ENCODE data around the gene DMD. TPM values are rescaled to one million over a fixed set of nuclear protein-coding genes. Genes with fewer than 3 reads are reported as not detected.

Gene DMD
- total RNA-seq, 1 donor from 2014 or later = 1.7 TPM

DNA sequence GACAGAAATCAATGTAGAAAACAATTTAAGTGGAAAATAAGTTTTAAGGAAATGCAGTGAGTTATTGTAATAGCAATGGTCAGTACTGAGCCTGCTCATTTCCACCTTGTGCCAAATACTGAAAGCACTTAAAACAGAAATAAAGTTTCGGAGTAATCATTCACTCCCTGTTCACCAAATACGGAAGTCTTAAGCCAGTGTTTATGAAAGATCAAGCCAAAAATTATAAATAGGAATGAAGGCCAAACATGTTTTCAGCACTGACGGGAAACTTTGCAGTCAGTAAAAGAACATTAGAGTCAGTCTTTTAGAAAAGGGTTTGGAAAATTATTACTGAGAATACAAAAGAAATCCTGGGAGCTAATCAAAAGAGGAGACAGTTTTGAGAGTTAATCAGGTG, 178.6 kb downstream of the DMD start:
- Mint-ChIP-seq H3K36me3 (ENCODE audit: unreplicated experiment) (no peaks in the 10 kb centered on the region), H3K27ac (ENCODE audit: unreplicated experiment) (no peak overlapping the region), H3K4me3 (ENCODE audit: unreplicated experiment) (no peak overlapping the region), H3K27me3 (ENCODE audit: unreplicated experiment) (peaks cover 2% of the 10 kb centered on the region), H3K4me1 (ENCODE audit: low read depth, unreplicated experiment) (no peaks in the 10 kb centered on the region), H3K9me3 (ENCODE audit: unreplicated experiment) (no peaks in the 10 kb centered on the region)
- TF ChIP-seq, protein P1, sequence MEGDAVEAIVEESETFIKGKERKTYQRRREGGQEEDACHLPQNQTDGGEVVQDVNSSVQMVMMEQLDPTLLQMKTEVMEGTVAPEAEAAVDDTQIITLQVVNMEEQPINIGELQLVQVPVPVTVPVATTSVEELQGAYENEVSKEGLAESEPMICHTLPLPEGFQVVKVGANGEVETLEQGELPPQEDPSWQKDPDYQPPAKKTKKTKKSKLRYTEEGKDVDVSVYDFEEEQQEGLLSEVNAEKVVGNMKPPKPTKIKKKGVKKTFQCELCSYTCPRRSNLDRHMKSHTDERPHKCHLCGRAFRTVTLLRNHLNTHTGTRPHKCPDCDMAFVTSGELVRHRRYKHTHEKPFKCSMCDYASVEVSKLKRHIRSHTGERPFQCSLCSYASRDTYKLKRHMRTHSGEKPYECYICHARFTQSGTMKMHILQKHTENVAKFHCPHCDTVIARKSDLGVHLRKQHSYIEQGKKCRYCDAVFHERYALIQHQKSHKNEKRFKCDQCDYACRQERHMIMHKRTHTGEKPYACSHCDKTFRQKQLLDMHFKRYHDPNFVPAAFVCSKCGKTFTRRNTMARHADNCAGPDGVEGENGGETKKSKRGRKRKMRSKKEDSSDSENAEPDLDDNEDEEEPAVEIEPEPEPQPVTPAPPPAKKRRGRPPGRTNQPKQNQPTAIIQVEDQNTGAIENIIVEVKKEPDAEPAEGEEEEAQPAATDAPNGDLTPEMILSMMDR (IDR thresholded peaks at IDR 0.05; ENCODE audit: partially characterized antibody, unreplicated experiment) = no peak
- DNase-seq = no peak

DNA sequence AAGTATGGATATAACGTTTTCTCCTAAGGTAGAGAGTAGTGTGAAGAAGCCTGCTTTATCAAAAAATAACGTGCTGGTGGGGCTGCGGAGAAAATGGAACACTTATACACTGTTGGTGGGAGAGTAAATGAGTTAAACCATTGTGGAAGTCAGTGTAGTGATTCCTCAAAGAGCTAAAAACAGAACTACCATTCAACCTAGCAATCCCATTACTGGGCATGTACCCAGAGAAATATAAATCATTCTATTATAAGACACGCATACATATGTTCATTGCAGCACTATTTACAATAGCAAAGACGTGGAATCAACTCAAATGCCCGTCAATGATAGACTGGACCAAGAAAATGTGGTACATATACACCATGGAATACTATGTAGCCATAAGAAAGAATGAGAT, 196.4 kb downstream of the DMD start:
- Mint-ChIP-seq H3K4me3 (ENCODE audit: unreplicated experiment) (no peak overlapping the region), H3K4me1 (ENCODE audit: low read depth, unreplicated experiment) (no peaks in the 10 kb centered on the region), H3K27me3 (ENCODE audit: unreplicated experiment) (no peaks in the 10 kb centered on the region), H3K36me3 (ENCODE audit: unreplicated experiment) (no peaks in the 10 kb centered on the region), H3K27ac (ENCODE audit: unreplicated experiment) (no peak overlapping the region), H3K9me3 (ENCODE audit: unreplicated experiment) (no peaks in the 10 kb centered on the region)
- TF ChIP-seq, protein P1 (IDR thresholded peaks at IDR 0.05; ENCODE audit: partially characterized antibody, unreplicated experiment) = no peak
- DNase-seq = no peak

GRCh38 chrX:33014086-33014485, 197.3 kb downstream of the DMD start:
- H3K4me3 Mint-ChIP-seq (ENCODE audit: unreplicated experiment) = no peak overlapping the region

DNA sequence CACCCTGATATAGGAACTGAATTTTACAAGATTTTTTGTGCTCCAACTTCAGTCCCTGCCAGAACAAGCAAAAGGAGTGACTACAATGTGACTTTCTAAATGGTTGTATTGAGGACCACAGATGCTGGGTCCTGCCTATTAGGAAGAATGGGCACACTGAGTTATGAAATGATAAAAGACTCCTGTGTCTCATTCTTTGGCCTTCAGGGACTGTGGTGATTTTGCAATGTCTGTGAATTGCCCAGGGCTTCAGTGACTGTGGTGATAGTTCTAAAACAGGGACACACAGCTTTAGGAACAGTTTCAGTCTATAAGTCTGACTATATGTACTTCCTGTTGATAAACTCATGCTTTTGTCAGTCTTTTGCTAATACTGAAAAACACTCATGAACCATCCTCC, 210.2 kb downstream of the DMD start:
- TF ChIP-seq, protein P1 (IDR thresholded peaks at IDR 0.05; ENCODE audit: partially characterized antibody, unreplicated experiment) = no peak
- H3K27me3 Mint-ChIP-seq (ENCODE audit: unreplicated experiment) = no peaks in the 10 kb centered on the region
- H3K4me3 Mint-ChIP-seq (ENCODE audit: unreplicated experiment) = no peak overlapping the region
- H3K4me1 Mint-ChIP-seq (ENCODE audit: low read depth, unreplicated experiment) = no peaks in the 10 kb centered on the region
- H3K9me3 Mint-ChIP-seq (ENCODE audit: unreplicated experiment) = no peaks in the 10 kb centered on the region
- DNase-seq = no peak
- no peak overlapping the region for H3K27ac Mint-ChIP-seq (ENCODE audit: unreplicated experiment)
- H3K36me3 Mint-ChIP-seq (ENCODE audit: unreplicated experiment) = no peaks in the 10 kb centered on the region

More at GRCh38 chrX:33014086-33014485, 197.3 kb downstream of the DMD start:
- Mint-ChIP-seq H3K9me3 (ENCODE audit: unreplicated experiment) (no peaks in the 10 kb centered on the region), H3K27ac (ENCODE audit: unreplicated experiment) (no peak overlapping the region), H3K4me1 (ENCODE audit: low read depth, unreplicated experiment) (no peaks in the 10 kb centered on the region), H3K36me3 (ENCODE audit: unreplicated experiment) (no peaks in the 10 kb centered on the region), H3K27me3 (ENCODE audit: unreplicated experiment) (no peaks in the 10 kb centered on the region)
- DNase-seq = no peak
- TF ChIP-seq, protein P1 (IDR thresholded peaks at IDR 0.05; ENCODE audit: partially characterized antibody, unreplicated experiment) = no peak

- Mint-ChIP-seq H3K27me3 (ENCODE audit: unreplicated experiment) (no peaks in the 10 kb centered on the region), H3K36me3 (ENCODE audit: unreplicated experiment) (no peaks in the 10 kb centered on the region), H3K4me1 (ENCODE audit: low read depth, unreplicated experiment) (no peaks in the 10 kb centered on the region), H3K27ac (ENCODE audit: unreplicated experiment) (no peak overlapping the region), H3K9me3 (ENCODE audit: unreplicated experiment) (no peaks in the 10 kb centered on the region), H3K4me3 (ENCODE audit: unreplicated experiment) (no peak overlapping the region)
- no peak for DNase-seq
- TF ChIP-seq, protein P1 (IDR thresholded peaks at IDR 0.05; ENCODE audit: partially characterized antibody, unreplicated experiment) = no peak
Measured at GRCh38 chrX:32998776-32999175, 212.6 kb downstream of the DMD start.
